ENCODE measurements around the gene KRTAP9-2.
"Not testable (repeated sequence)": the region's sequence is repeated elsewhere in the genome, so short reads cannot be mapped to it uniquely, and the experiment has no call there.

KRTAP9-2 gene

GRCh38 chr17:41237116-41237515 is 10.7 kb downstream of the KRTAP9-2 start:
- not testable (repeated sequence) for DNase-seq (ENCODE audit: low spot score)

- DNase-seq (ENCODE audit: low spot score), result not testable (repeated sequence)
Measured at GRCh38 chr17:41237949-41238437, 11.5 kb downstream of the KRTAP9-2 start, which contains the start of gene KRTAP9-8. Gene KRTAP9-8 (plus strand): TSS chr17:41237999. CDS start chr17:41238052, 53 bp downstream.

GRCh38 chr17:41246995-41247787 is 20.7 kb downstream of the KRTAP9-2 start:
- DNase-seq (ENCODE audit: low spot score), result not testable (repeated sequence)

GRCh38 chr17:41249637-41250240 is 23.3 kb downstream of the KRTAP9-2 start, which contains the start of gene KRTAP9-4:
Gene KRTAP9-4 (plus strand): TSS chr17:41249687. CDS start chr17:41249721, 34 bp downstream.
- not testable (repeated sequence) for DNase-seq (ENCODE audit: low spot score)

- no peak for DNase-seq (ENCODE audit: low spot score)
Measured at GRCh38 chr17:41251261-41251660, 24.8 kb downstream of the KRTAP9-2 start.

- no peak for DNase-seq (ENCODE audit: low spot score)
Measured at GRCh38 chr17:41254861-41255260, 28.4 kb downstream of the KRTAP9-2 start.

- not testable (repeated sequence) for DNase-seq (ENCODE audit: low spot score)
Measured at GRCh38 chr17:41255381-41256290, 29.2 kb downstream of the KRTAP9-2 start, which contains the start of gene KRTAP9-9. Gene KRTAP9-9 (plus strand): TSS chr17:41255384.

- DNase-seq (ENCODE audit: low spot score), result no peak
Measured at GRCh38 chr17:41256291-41256685, 29.8 kb downstream of the KRTAP9-2 start.

GRCh38 chr17:41258406-41258805 is 32.0 kb downstream of the KRTAP9-2 start:
- DNase-seq (ENCODE audit: low spot score), result no peak

GRCh38 chr17:41263212-41263611 is 36.8 kb downstream of the KRTAP9-2 start:
- DNase-seq (ENCODE audit: low spot score), result no peak

- no peak for DNase-seq (ENCODE audit: low spot score)
Measured at GRCh38 chr17:41264599-41264998, 38.2 kb downstream of the KRTAP9-2 start.

- no peak for DNase-seq (ENCODE audit: low spot score)
Measured at GRCh38 chr17:41265078-41265477, 38.6 kb downstream of the KRTAP9-2 start, which contains the start of gene KRTAP9-6. Gene KRTAP9-6 (plus strand): TSS chr17:41265378. CDS start chr17:41265378, 0 bp downstream.

GRCh38 chr17:41267711-41268110 is 41.3 kb downstream of the KRTAP9-2 start:
- no peak for DNase-seq (ENCODE audit: low spot score)

GRCh38 chr17:41271323-41271722 is 44.9 kb downstream of the KRTAP9-2 start:
- DNase-seq (ENCODE audit: low spot score), result not testable (repeated sequence)

GRCh38 chr17:41271858-41272257 is 45.4 kb downstream of the KRTAP9-2 start:
- DNase-seq (ENCODE audit: low spot score), result no peak

- not testable (repeated sequence) for DNase-seq (ENCODE audit: low spot score)
Measured at GRCh38 chr17:41275648-41276190, 49.3 kb downstream of the KRTAP9-2 start, which contains the start of gene KRTAP9-7. Gene KRTAP9-7 (plus strand): TSS chr17:41275698. CDS start chr17:41275698, 0 bp downstream.

Measured in HuH-7.5 (cell line).